Keratinocyte (primary cell): ENCODE data around the gene TMEM54.

Experiments used
- CTCF ChIP-seq, 3 experiments: IDR thresholded peaks in 1 of 3; conservative IDR thresholded peaks in 1 of 3; optimal IDR thresholded peaks in 1 of 3; 2 replicates in 2 of 3; 3 replicates in 1 of 3; pipeline versions ENCODE3 to v1.5.1; 2011; ENCODE audit warnings: low read length in 3 of 3, mild to moderate bottlenecking in 3 of 3, moderate library complexity in 2 of 3, control low read depth in 1 of 3, inconsistent platforms in 1 of 3; ENCODE audit not compliant: insufficient read depth in 2 of 3; ENCODE audit errors: extremely low read depth in 1 of 3
- EZH2 ChIP-seq: IDR thresholded peaks from one replicate; pipeline ENCODE4 v1.6.1; 2012; ENCODE audit warnings: inconsistent platforms, mild to moderate bottlenecking, low read length, moderate library complexity

- TF ChIP-seq CTCF (optimal IDR thresholded peaks at IDR 0.05 in 1 of 3, IDR thresholded peaks at IDR 0.05 in 1 of 3, conservative IDR thresholded peaks at IDR 0.05 in 1 of 3; ENCODE audit: extremely low read depth in 1 of 3, insufficient read depth in 2 of 3, low read length in 3 of 3) (no peak), EZH2 (no peak)
Measured at GRCh38 chr1:32917521-32917920, 16.3 kb upstream of the TMEM54 start.
